NOMO-1 treated with dmso at 0.1 percent for 144 hours (cell line): ENCODE measurements around the gene FAM240A.

Experiments
- DNase-seq: peaks from one replicate; lab custom pipeline; 2025; ENCODE audit not compliant: unreplicated experiment; lab: John Stamatoyannopoulos, UW

The FAM240A gene

GRCh38 chr3:46661776-46662766 is 49.7 kb downstream of the FAM240A start:
- DNase-seq: no peak

- DNase-seq: no peak
Measured at GRCh38 chr3:46662771-46663551, 50.6 kb downstream of the FAM240A start.

GRCh38 chr3:46663591-46664135 is 51.3 kb downstream of the FAM240A start:
- no peak for DNase-seq

GRCh38 chr3:46664188-46664970 is 52.1 kb downstream of the FAM240A start:
- no peak for DNase-seq

GRCh38 chr3:46664971-46665762 is 52.8 kb downstream of the FAM240A start:
- DNase-seq: no peak

- no peak for DNase-seq
Measured at GRCh38 chr3:46665763-46666452, 53.6 kb downstream of the FAM240A start.

GRCh38 chr3:46666453-46666845 is 54.1 kb downstream of the FAM240A start:
- no peak for DNase-seq

- DNase-seq: no peak
Measured at GRCh38 chr3:46667061-46667621, 54.8 kb downstream of the FAM240A start.

GRCh38 chr3:46667657-46668056 is 55.3 kb downstream of the FAM240A start:
- DNase-seq: no peak

GRCh38 chr3:46668116-46668515 is 55.8 kb downstream of the FAM240A start:
- DNase-seq: no peak

GRCh38 chr3:46668591-46668990 is 56.3 kb downstream of the FAM240A start:
- DNase-seq: no peak

GRCh38 chr3:46669191-46669999 is 57.1 kb downstream of the FAM240A start:
- no peak for DNase-seq

- DNase-seq: no peak
Measured at GRCh38 chr3:46670000-46670890, 57.9 kb downstream of the FAM240A start.

- no peak for DNase-seq
Measured at GRCh38 chr3:46670891-46671427, 58.6 kb downstream of the FAM240A start.

- no peak for DNase-seq
Measured at GRCh38 chr3:46671541-46672348, 59.4 kb downstream of the FAM240A start.

- DNase-seq: no peak
Measured at GRCh38 chr3:46672349-46672695, 60.0 kb downstream of the FAM240A start.
